Psoas muscle (tissue), 8 donors: ENCODE results near the gene CDK11B. TPM values are rescaled to one million over a fixed set of nuclear protein-coding genes. Genes with fewer than 3 reads are reported as not detected.

ENCODE experiments used
- ATAC-seq, 4 donors: fragments of 200-7000 bp; cut with Tn5 transposase; one replicate each; pipeline ENCODE4 v1.9.1; 2020; ENCODE audit warnings: moderate library complexity in 3 of 4, mild to moderate bottlenecking in 2 of 4
- DNase-seq, 2 donors: peaks; one replicate each; pipeline ENCODE4 v3.0.0-alpha.2; 2020
- H3K27ac ChIP-seq: fragments of 200-600 bp; one replicate; pipeline ENCODE4 v1.8.0; 2022
- H3K27me3 ChIP-seq, 3 donors: fragments of 200-600 bp in 1 of 3; one replicate each; pipeline versions ENCODE4 v1.6.1 to v1.8.0; 2013 to 2022; ENCODE audit warnings: low read length in 2 of 3, mild to moderate bottlenecking in 2 of 3, moderate library complexity in 1 of 3; ENCODE audit not compliant: insufficient read depth in 3 of 3
- H3K36me3 ChIP-seq, 2 donors: fragments of 200-600 bp in 1 of 2; one replicate each; pipeline versions ENCODE4 v1.6.1 to v1.8.0; 2013 to 2022; ENCODE audit warnings: low read depth in 1 of 2, mild to moderate bottlenecking in 1 of 2, moderate library complexity in 1 of 2; ENCODE audit not compliant: insufficient read depth in 1 of 2
- H3K4me1 ChIP-seq: fragments of 200-600 bp; one replicate; pipeline ENCODE4 v1.8.0; 2022
- H3K4me3 ChIP-seq: fragments of 200-600 bp; one replicate; pipeline ENCODE4 v1.8.0; 2022; ENCODE audit warnings: mild to moderate bottlenecking
- H3K9me3 ChIP-seq: fragments of 200-600 bp; one replicate; pipeline ENCODE4 v1.8.0; 2022
- CTCF ChIP-seq: fragments of 200-600 bp; IDR thresholded peaks from one replicate; pipeline ENCODE4 v1.8.0; 2022; ENCODE audit warnings: antibody characterized with exemption
- WGBS, 3 donors: extraction: QIAGEN DNeasy Blood & Tissue Kit; methylation state at CpG; one replicate each; pipeline versions ENCODE4 v1.1.6 to v1.1.7; 2013; 5-methylcytosine and 5-hydroxymethylcytosine counted together
- intact Hi-C, 2 donors: fragments of 100-400 bp; cut with DNase I; formaldehyde crosslinking; loops; one replicate each; pipeline versions ENCODE4 v1.11.0 to v1.14.2; 2022
- polyA plus RNA-seq, 3 donors: library from polyadenylated mRNA; stranded (reverse); fragments of 200-250 nt; gene quantifications; one replicate each; pipeline ENCODE4 v1.2.3, GENCODE V29; 2013
- total RNA-seq, 4 donors: library from RNA; stranded (reverse); fragmentation: NEBNext Ultra II Directional in 2 of 4; extraction: Animal tissue kit (Norgen Biotek cat#: 25700) in 2 of 4; gene quantifications; one replicate each; pipeline versions ENCODE4 v1.2.1 to v1.2.4, GENCODE V29; 2021 to 2023
- donor health status: healthy with polysubstance abuse.
- donor health status: DM: no; HTN: no; CAD: no; lungs with moderate emphysema.
- donor health status: Bipolar disorder and iron deficiency.
- donor health status: healthy.
- donor health status: DM: yes; HTN: yes; CAD: no.
- donor health status: DM: no; HTN: no; CAD: no.
- donor health status: DM: no; HTN: no; CAD: no.
- donor health status: DM: yes; HTN: yes; CAD: no.

The CDK11B gene
- total and polyA plus RNA-seq, 7 donors: 30.6 to 72.8 (median 42.1) TPM

GRCh38 chr1:1599030-1599934 lies 59.5 kb downstream of the CDK11B start:
- no peaks in the 10 kb centered on the region for H3K9me3 ChIP-seq
- H3K36me3 ChIP-seq: no peaks in the 10 kb centered on the region
- intact Hi-C loops: no loop called here
- peaks cover 0 to 57% (median 23%) of the 10 kb centered on the region in 3 donors for H3K27me3 ChIP-seq
- peaks cover 13% of the 10 kb centered on the region for H3K4me1 ChIP-seq
- no peak overlapping the region for H3K27ac ChIP-seq
- no peak for TF ChIP-seq CTCF
- DNase-seq (peak in 1 of 2 donors; percentile 55), ATAC-seq (peak in 1 of 4 donors; percentile 40)
- H3K4me3 ChIP-seq: peak overlapping the region; percentile 45
- WGBS, 3 donors: 8 to 10% (median 9%) methylated on average over 52 to 111 of the region's 111 CpGs

GRCh38 chr1:1598720-1599029 lies 60.1 kb downstream of the CDK11B start:
- H3K4me1 ChIP-seq: peaks cover 13% of the 10 kb centered on the region
- no peak for ATAC-seq
- H3K27me3 ChIP-seq: peaks cover 0 to 51% (median 21%) of the 10 kb centered on the region in 3 donors
- TF ChIP-seq CTCF: no peak
- intact Hi-C loops: no loop called here
- DNase-seq: no peak
- no peak overlapping the region for H3K4me3 ChIP-seq
- 77 to 81% (median 78%) methylated on average over 12 to 13 of the region's 13 CpGs for WGBS, 3 donors
- H3K9me3 ChIP-seq: no peaks in the 10 kb centered on the region
- no peaks in the 10 kb centered on the region for H3K36me3 ChIP-seq
- no peak overlapping the region for H3K27ac ChIP-seq

- Histone ChIP-seq H3K27me3 (peaks cover 0 to 46% (median 20%) of the 10 kb centered on the region in 3 donors), H3K9me3 (no peaks in the 10 kb centered on the region), H3K4me1 (peaks cover 13% of the 10 kb centered on the region), H3K27ac (no peak overlapping the region), H3K36me3 (no peaks in the 10 kb centered on the region), H3K4me3 (no peak overlapping the region)
- intact Hi-C loops: no loop called here
- 77 to 81% (median 80%) methylated on average over 28 of the region's 28 CpGs for WGBS, 3 donors
- ATAC-seq (peak in 1 of 4 donors; percentile 5), DNase-seq (peak in 1 of 2 donors; percentile 49)
- TF ChIP-seq CTCF: no peak
Observed at GRCh38 chr1:1598051-1598719, 60.6 kb downstream of the CDK11B start.

GRCh38 chr1:1597275-1597930 lies 61.4 kb downstream of the CDK11B start:
- H3K4me3 ChIP-seq: no peak overlapping the region
- ATAC-seq: peak; percentile 45 to 53 (median 49)
- intact Hi-C loops: no loop called here
- H3K27ac ChIP-seq: no peak overlapping the region
- peaks cover 13% of the 10 kb centered on the region for H3K4me1 ChIP-seq
- DNase-seq: no peak
- no peak for TF ChIP-seq CTCF
- no peaks in the 10 kb centered on the region for H3K9me3 ChIP-seq
- WGBS, 3 donors: 15 to 25% (median 15%) methylated on average over 13 to 14 of the region's 16 CpGs
- peaks cover 0 to 38% (median 19%) of the 10 kb centered on the region in 3 donors for H3K27me3 ChIP-seq
- no peaks in the 10 kb centered on the region for H3K36me3 ChIP-seq
